ENCODE measurements around the gene ANLN. TPM values are rescaled to one million over a fixed set of nuclear protein-coding genes. Genes with fewer than 3 reads are reported as not detected.

Gene ANLN
- total RNA-seq, 3 donors from 2014 or later (not counting 1 experiment from before 2014, with no cell fraction given), result 1.7 to 2.9 (median 2.0) TPM

- Mint-ChIP-seq H3K27ac (no peak overlapping the region), H3K9me3 (no peaks in the 10 kb centered on the region), H3K27me3 (ENCODE audit: low read depth in 2 of 2) (no peaks in the 10 kb centered on the region), H3K4me1 (peaks cover 9 to 11% of the 10 kb centered on the region in 2 donors), H3K4me3 (no peak overlapping the region), H3K36me3 (no peaks in the 10 kb centered on the region)
- Histone ChIP-seq H3K36me3 (ENCODE audit: control insufficient read depth, insufficient read depth, low read length) (no peaks in the 10 kb centered on the region), H3K4me1 (ENCODE audit: control insufficient read depth, insufficient read depth, low read length) (no peaks in the 10 kb centered on the region), H3K27ac (ENCODE audit: low read length) (no peak overlapping the region), H3K27me3 (ENCODE audit: control insufficient read depth, insufficient read depth, low read length) (no peaks in the 10 kb centered on the region), H3K4me3 (ENCODE audit: low read length) (no peak overlapping the region), H3K9me3 (ENCODE audit: control insufficient read depth, insufficient read depth, low read length) (no peaks in the 10 kb centered on the region)
- TF ChIP-seq CTCF (IDR thresholded peaks at IDR 0.05), result no peak
- no peak for DNase-seq
- no peak for ATAC-seq
- 91% methylated on average over 4 of the region's 4 CpGs for WGBS (ENCODE audit: insufficient coverage)
- intact Hi-C loops (cut with micrococcal nuclease), result no loop called here
Measured at GRCh38 chr7:36396150-36396549, 6.5 kb downstream of the ANLN start.

- Histone ChIP-seq H3K9me3 (ENCODE audit: control insufficient read depth, insufficient read depth, low read length) (no peaks in the 10 kb centered on the region), H3K36me3 (ENCODE audit: control insufficient read depth, insufficient read depth, low read length) (no peaks in the 10 kb centered on the region), H3K4me1 (ENCODE audit: control insufficient read depth, insufficient read depth, low read length) (no peaks in the 10 kb centered on the region), H3K4me3 (ENCODE audit: low read length) (no peak overlapping the region), H3K27ac (ENCODE audit: low read length) (no peak overlapping the region), H3K27me3 (ENCODE audit: control insufficient read depth, insufficient read depth, low read length) (no peaks in the 10 kb centered on the region)
- no peak overlapping the region for H3K27ac Mint-ChIP-seq
- H3K4me1 Mint-ChIP-seq, result peaks cover 0 to 4% of the 10 kb centered on the region in 2 donors
- 92% methylated on average over 3 of the region's 3 CpGs for WGBS (ENCODE audit: insufficient coverage)
- intact Hi-C loops (cut with micrococcal nuclease), result no loop called here
- no peaks in the 10 kb centered on the region for H3K36me3 Mint-ChIP-seq
- H3K9me3 Mint-ChIP-seq, result no peaks in the 10 kb centered on the region
- no peak for TF ChIP-seq CTCF (IDR thresholded peaks at IDR 0.05)
- DNase-seq, result no peak
- H3K27me3 Mint-ChIP-seq (ENCODE audit: low read depth in 2 of 2), result no peaks in the 10 kb centered on the region
- ATAC-seq, result no peak
- H3K4me3 Mint-ChIP-seq, result no peak overlapping the region
Measured at GRCh38 chr7:36400036-36400435, 10.4 kb downstream of the ANLN start.

GRCh38 chr7:36400606-36401005 lies 10.9 kb downstream of the ANLN start:
- Histone ChIP-seq H3K27ac (ENCODE audit: low read length) (no peak overlapping the region), H3K27me3 (ENCODE audit: control insufficient read depth, insufficient read depth, low read length) (no peaks in the 10 kb centered on the region), H3K4me1 (ENCODE audit: control insufficient read depth, insufficient read depth, low read length) (no peaks in the 10 kb centered on the region), H3K4me3 (ENCODE audit: low read length) (no peak overlapping the region), H3K9me3 (ENCODE audit: control insufficient read depth, insufficient read depth, low read length) (no peaks in the 10 kb centered on the region), H3K36me3 (ENCODE audit: control insufficient read depth, insufficient read depth, low read length) (no peaks in the 10 kb centered on the region)
- ATAC-seq (no peak), DNase-seq (no peak)
- no peak for TF ChIP-seq CTCF (IDR thresholded peaks at IDR 0.05)
- Mint-ChIP-seq H3K9me3 (no peaks in the 10 kb centered on the region), H3K4me3 (no peak overlapping the region), H3K27ac (no peak overlapping the region), H3K27me3 (ENCODE audit: low read depth in 2 of 2) (no peaks in the 10 kb centered on the region), H3K4me1 (peaks cover 0 to 4% of the 10 kb centered on the region in 2 donors), H3K36me3 (no peaks in the 10 kb centered on the region)
- intact Hi-C loops (cut with micrococcal nuclease), result no loop called here
- WGBS (ENCODE audit: insufficient coverage), result 97% methylated on average over 3 of the region's 3 CpGs

- no peaks in the 10 kb centered on the region for H3K36me3 ChIP-seq (ENCODE audit: control insufficient read depth, insufficient read depth, low read length)
- H3K27ac Mint-ChIP-seq, result no peak overlapping the region
- no peaks in the 10 kb centered on the region for H3K27me3 ChIP-seq (ENCODE audit: control insufficient read depth, insufficient read depth, low read length)
- H3K9me3 Mint-ChIP-seq, result no peaks in the 10 kb centered on the region
- no peak for DNase-seq
- no peaks in the 10 kb centered on the region for H3K9me3 ChIP-seq (ENCODE audit: control insufficient read depth, insufficient read depth, low read length)
- TF ChIP-seq CTCF (IDR thresholded peaks at IDR 0.05), result no peak
- H3K4me3 Mint-ChIP-seq, result no peak overlapping the region
- no peak overlapping the region for H3K27ac ChIP-seq (ENCODE audit: low read length)
- no peaks in the 10 kb centered on the region for H3K4me1 ChIP-seq (ENCODE audit: control insufficient read depth, insufficient read depth, low read length)
- intact Hi-C loops (cut with micrococcal nuclease), result no loop called here
- H3K36me3 Mint-ChIP-seq, result no peaks in the 10 kb centered on the region
- H3K27me3 Mint-ChIP-seq (ENCODE audit: low read depth in 2 of 2), result no peaks in the 10 kb centered on the region
- no peak for ATAC-seq
- H3K4me1 Mint-ChIP-seq, result peaks cover 0 to 4% of the 10 kb centered on the region in 2 donors
- over 99% methylated on average over 7 of the region's 7 CpGs for WGBS (ENCODE audit: insufficient coverage)
- no peak overlapping the region for H3K4me3 ChIP-seq (ENCODE audit: low read length)
Measured at GRCh38 chr7:36403452-36403851, 13.8 kb downstream of the ANLN start.
